DMS79 treated with DMSO at 0.1 percent for 48 hours (cell line): ENCODE results near the gene RAD51B.

Source experiments
- DNase-seq: peaks from one replicate; lab custom pipeline; 2025; lab: John Stamatoyannopoulos, UW

RAD51B gene

DNA sequence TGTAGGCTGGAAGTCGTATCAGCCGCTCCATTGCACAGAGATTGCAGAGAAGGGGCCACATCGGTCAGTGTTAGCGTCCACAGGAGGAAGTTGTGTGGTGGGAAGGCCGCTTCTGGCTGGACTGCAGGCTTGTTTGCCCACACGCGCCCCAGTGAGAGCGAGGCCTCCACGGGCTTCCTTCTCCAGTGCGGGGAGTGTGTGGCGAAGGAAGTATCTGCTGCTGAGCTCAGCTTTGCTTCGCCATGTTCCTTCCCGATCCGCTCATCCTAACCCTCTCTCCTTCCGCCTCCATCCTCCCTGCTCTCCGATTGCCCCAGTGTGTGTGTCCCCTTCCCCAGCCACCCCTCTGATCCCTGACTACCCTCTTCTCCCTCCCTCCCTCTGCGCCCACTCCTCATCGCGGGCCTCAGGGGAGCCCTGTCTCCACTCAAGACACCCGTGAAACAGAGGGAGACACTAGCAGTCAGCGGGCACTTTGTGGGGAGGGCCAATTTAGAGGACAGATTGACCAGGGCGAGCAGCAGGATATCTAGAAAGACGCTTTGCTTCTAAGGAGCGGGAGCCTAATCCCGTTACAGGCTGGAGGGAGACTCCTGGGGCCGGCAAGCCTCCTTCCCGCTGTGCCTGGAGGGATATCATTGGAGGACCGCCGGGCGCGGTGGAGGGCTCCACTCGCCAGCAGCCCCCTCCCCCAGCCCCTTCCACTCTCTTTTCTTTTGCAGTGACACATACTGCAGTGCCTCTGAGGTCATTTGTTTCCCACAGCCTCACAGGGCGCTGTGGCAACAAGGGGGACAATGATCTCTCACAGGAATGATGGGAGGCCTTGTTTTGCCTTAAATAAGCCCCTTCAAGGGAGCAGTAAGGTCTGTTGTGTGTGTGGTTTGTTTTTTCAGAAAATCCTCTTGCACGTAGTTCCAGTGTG lies 544.5 kb downstream of the RAD51B start:
- DNase-seq = no peak

- no peak for DNase-seq
These were observed 545.2 kb downstream of the RAD51B start for GRCh38 chr14:68364792-68365192.

DNA sequence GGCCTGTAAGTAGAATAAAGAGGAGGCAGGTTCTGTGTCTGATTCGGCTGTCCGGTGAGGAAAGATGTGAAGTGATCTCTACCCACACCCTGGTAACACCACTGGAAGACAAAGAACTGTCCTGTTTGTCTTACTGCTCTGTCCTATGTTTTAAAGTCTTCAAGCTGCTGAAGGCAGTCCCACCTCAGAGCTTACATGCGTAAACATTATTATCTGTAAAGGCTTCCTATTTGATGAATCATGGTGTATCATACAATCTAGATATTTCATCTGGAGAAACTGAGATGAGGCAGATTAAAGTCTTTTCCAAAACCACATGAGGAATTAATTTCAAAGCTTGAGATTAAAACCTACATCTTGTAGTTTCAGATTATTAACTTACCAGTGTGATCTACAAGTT lies 545.6 kb downstream of the RAD51B start:
- no peak for DNase-seq

DNA sequence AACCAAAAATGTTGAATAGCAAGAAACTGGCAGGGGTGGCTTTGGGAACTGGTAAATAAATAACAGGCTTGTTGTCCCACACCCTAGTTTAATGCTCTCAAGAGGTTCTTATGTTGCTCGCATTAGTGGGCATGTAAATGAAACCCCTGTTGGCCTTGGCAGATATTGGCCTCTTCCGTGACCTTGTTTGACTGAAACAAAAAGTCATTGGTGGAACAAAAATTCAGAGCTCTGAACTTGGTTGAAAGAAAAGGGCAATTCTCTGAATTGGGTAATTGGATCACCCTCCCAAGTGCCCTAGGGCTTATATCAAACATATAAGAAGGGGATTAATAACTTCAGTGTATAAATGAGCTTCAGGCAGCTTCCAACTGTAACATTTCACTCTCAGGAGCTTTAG lies 547.1 kb downstream of the RAD51B start:
- no peak for DNase-seq

DNA sequence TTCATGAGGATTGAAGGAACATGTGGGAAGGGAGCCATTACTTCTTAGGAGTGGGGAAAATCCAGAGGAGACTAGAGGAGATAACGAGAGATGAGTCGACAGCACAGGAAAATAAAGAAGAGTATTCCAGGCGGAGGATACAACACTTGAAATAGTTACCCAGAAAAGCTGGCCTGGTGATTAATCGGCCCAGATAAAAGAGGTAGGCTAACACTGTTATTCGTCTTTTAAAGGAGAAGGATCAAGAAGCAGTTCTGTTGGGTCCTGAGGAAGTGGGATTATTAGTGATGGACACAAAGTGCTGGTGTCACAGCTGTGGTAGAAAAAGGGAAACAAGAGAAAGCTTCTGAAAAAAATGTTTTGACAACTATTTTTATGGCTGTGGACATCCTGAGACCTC lies 548.0 kb downstream of the RAD51B start:
- DNase-seq = no peak

DNA sequence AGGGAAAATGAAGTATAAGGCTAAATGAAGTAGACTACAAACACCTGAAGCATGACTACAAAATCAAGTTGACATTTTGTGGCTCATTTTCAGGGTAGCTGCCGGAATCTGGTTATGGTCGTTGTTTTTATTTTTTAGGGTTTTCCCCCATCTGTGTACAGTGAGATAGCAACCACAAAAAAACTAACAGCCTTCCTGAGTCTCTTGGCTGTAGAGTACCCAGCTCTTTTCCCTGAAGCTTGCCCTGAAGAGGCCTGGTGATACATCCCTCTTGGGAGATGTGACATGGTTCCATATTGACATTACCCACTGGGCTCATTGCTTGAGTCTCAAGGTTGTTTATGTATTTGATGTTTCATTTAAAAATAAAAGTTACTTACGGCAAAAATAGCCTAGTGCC lies 549.3 kb downstream of the RAD51B start:
- DNase-seq = no peak

GRCh38 chr14:68369281-68370056 lies 549.9 kb downstream of the RAD51B start:
- no peak for DNase-seq

DNA sequence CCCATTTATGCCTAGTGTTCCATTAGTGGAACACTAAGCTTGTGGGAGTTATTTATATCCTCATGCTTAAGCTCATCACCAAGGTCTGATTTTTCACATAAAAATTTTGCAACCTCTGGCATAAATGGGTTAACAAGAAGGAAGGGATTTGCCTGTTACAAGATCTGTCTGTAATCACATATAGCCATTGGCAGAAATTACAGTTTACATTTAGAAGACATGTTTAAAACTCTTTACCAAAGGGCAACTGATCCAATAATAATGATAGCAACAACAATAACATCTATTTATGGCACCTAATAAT lies 550.4 kb downstream of the RAD51B start:
- DNase-seq = no peak

DNA sequence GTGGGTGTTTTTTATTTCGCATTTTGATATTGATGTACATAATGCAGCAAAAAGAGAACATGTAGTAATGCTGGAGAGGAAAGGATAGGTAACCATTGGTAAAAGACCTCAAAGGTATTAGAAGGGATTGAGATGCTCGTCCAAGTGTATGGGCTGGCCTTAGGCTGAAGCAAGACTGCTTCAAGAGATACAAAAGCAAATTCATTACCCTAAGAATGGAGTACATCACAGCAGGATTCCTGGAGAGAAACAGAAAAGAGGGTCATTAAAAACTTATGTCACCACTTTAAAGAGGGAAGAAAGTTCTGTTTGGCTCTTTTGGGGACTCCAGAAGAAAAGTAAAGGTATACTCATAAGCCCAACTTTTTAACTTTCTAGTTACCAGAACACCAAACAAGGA lies 552.8 kb downstream of the RAD51B start:
- no peak for DNase-seq

DNA sequence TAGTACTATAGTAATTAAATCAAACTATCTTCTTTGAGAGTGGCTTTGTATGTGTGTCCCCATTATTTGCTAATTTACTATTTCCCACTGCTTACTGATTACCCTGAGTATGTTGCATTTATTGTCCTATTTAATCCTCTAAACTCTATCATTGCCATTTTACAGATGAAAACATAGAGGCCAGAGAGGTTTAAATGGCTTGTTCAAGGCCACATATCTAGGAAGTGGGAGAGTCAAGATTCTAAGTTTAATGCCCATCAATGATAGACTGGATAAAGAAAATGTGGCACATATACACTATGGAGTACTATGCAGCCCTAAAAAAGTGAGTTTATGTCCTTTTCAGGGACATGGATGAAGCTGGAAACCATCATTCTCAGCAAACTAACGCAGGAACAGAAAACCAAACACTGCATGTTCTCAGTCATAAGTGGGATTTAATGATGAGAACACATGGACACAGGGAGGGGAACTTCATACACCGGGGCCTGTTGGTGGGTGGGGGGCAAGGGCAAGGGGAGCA lies 553.6 kb downstream of the RAD51B start:
- no peak for DNase-seq

DNA sequence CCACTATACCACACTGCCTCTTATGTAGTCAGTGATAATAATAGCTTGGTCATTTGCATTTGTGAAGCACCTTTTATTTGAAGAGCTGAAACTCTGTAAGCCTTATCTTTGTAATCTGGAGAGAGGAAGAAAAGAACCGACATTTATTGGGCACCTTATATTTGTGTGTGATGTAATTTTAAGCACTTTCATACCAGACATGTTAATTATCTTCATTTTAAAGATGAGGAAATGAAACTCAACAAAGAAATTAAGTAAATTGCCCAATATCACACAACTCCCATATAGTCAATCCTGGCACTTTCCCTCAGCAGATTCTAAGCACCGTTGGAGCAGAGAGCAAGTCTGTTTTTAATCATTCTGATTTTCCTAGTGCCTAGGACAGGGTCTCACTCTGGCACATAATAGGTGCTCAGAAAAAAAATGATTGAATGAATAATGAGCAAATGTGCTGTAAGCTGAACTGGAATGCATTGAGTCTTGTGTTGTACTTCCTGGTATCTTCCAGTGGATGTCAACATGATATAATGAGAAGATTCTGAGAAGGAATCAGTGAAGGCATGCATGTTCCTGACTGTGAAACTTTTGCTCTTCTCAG lies 554.4 kb downstream of the RAD51B start:
- DNase-seq = no peak

DNA sequence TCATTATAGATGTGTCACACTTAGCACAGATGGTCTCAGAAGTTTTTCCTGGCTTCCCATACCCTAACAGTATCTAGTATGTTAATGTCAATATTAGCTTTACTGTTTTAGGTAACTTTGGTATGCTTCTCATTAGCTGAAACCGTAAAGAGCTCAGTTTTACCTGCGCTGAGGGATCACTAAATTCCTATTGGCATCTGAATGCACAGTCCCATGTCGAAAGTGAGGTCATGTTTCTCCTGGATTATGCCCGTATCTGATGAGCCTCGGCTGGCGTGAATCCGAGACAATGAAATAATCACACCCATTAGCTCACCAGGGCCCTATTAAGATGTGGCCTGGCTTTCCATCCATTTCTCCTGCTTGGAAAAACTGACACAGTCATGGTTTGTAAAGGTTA lies 555.1 kb downstream of the RAD51B start:
- no peak for DNase-seq

- DNase-seq = no peak
These were observed 555.8 kb downstream of the RAD51B start for GRCh38 chr14:68375376-68375775.

DNA sequence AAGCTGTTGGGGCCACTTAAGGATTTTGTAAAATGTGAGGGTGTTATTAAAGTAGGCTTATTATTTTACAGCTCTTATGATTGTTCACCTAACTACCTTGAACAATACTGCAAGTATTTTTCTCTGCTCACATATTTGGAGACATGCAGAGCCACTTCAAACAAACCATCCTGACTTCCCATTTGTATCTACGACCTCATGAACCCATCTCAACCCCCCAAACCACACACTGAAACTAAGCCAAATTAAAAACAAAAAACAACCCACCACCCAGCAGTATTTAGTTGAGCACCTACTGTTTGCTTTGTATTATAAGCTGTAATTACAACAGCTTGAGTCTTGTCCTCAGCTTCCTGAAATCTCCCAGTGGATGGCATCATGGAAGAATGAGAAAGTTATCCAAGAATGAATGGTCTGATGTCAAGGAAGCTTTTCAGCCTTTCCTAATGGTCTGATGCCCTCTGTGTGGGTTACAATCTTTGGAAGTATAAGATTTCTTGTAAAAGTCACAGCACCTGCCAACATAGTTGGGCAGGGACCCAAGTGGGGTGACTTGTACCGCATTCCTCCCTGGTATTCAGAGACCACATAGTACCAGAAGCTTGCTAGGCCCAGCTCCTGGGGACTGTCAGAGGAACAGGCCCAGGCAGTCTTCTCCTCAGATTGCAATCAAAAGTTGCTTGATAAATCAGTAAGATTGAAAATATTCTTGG lies 556.6 kb downstream of the RAD51B start:
- DNase-seq = no peak

GRCh38 chr14:68377006-68377405 lies 557.4 kb downstream of the RAD51B start:
- no peak for DNase-seq

GRCh38 chr14:68377459-68377858 lies 557.9 kb downstream of the RAD51B start:
- DNase-seq = no peak

DNA sequence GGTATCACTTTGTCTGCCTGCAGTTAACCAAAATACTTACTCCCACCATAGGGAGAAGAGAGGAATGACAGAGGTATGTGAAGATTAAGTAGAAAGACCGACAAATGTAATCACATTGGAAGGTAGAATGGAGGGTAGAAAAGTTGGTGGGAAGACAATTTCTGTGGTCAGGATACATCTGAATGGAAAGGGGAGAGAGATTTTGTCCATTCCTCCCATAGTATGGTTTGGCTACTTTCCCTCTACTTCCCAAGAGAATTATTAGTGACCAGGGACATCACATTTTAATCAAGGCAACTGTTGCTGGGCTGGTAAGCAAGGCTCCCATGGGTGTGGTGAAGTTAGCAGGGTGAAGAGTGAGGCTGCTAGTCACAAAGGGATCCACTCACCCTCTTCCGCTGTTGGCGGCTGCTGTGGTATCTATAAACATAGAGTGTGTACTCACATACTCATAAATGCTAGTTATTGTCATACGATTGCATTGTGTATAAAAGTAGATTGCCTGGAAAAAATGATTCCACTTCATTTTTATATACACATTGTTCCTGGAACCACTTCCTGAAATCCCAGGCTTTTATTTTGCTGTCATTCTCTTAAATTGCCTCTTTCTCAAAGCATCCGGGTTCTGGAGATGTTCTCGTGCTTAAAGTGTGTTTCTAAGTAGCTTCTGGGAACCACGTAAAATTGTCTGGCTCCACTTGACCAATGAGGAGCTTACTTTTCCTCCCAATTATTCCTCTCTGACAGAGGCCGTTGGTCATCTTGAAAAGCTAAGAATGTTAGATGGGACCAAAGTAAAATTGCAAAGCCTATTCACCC lies 560.1 kb downstream of the RAD51B start:
- DNase-seq = peak; percentile 93

- no peak for DNase-seq
These were observed 560.8 kb downstream of the RAD51B start for GRCh38 chr14:68380329-68380741.

GRCh38 chr14:68384335-68384734 lies 564.8 kb downstream of the RAD51B start:
- no peak for DNase-seq

- no peak for DNase-seq
These were observed 565.3 kb downstream of the RAD51B start for GRCh38 chr14:68384881-68385280.

DNA sequence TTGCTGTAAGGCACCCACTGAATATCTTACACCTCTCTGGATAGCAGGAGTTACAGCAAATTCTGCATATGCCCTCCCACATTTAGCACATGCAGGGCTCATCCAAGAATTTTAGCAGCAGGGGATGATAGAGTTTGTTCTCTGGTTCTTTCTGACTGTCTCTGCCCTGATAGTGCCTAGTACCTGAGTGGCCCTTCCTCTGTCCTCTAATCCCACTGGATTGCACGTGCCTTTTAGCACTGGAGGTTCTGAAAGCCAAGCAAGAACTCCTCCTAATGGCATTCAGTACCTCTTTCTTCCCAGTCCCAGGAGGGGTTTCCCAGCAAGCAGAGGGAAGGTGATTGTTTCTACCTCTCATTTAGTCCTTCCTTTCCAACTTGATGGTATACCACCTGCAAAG lies 566.9 kb downstream of the RAD51B start:
- no peak for DNase-seq
